H1 (cell line): ENCODE measurements around the gene CCDC15. TPM values are rescaled to one million over a fixed set of nuclear protein-coding genes. Genes with fewer than 3 reads are reported as not detected.

Experiments
- CTCF ChIA-PET: fragments of 300-600 bp; sonication (Branson Sonifier 250); formaldehyde crosslinking; loops from one replicate; lab custom pipeline; 2021; ENCODE audit not compliant: partially characterized antibody; lab: Charles Lee
- POLR2A ChIA-PET: fragments of 300-600 bp; sonication (Branson Sonifier 250); formaldehyde crosslinking; loops from one replicate; lab custom pipeline; 2021; ENCODE audit warnings: inconsistent platforms; ENCODE audit not compliant: partially characterized antibody; lab: Charles Lee
- DNase-seq, 2 experiments: peaks; one replicate each; pipeline versions ENCODE4 v3.0.0 to v3.0.0-alpha.2; 2010 to 2022; ENCODE audit warnings: low spot score in 2 of 2, low read depth in 1 of 2, mixed read lengths in 1 of 2
- FAIRE-seq: peaks from 2 replicates; lab custom pipeline; 2011; peaks lifted over from hg19 to GRCh38; lab: Jason Lieb, UNC
- H2AFZ ChIP-seq: 2 replicates; pipeline ENCODE4 v1.8.1; 2012; ENCODE audit warnings: low read length, inconsistent platforms
- H2AK5ac ChIP-seq: 2 replicates; pipeline ENCODE4 v1.6.1; 2013; ENCODE audit warnings: low read depth, low read length
- H2BK120ac ChIP-seq: replicated peaks from 2 replicates; pipeline ENCODE3; 2013; ENCODE audit warnings: low read depth, low read length, inconsistent platforms
- H2BK12ac ChIP-seq: 2 replicates; pipeline ENCODE4 v1.6.1; 2013; ENCODE audit warnings: low read depth, low read length
- H2BK15ac ChIP-seq: 2 replicates; pipeline ENCODE4 v1.6.1; 2013; ENCODE audit warnings: low read length
- H2BK20ac ChIP-seq: 2 replicates; pipeline ENCODE4 v1.6.1; 2013; ENCODE audit warnings: low read length
- H2BK5ac ChIP-seq: 2 replicates; pipeline ENCODE4 v1.6.1; 2013; ENCODE audit warnings: low read depth, low read length
- H3K14ac ChIP-seq: 2 replicates; pipeline ENCODE4 v1.6.1; 2013; ENCODE audit warnings: inconsistent platforms; ENCODE audit not compliant: insufficient read length
- H3K18ac ChIP-seq: 2 replicates; pipeline ENCODE4 v1.6.1; 2013; ENCODE audit warnings: low read length; ENCODE audit errors: extremely low read depth
- H3K23ac ChIP-seq: 2 replicates; pipeline ENCODE4 v1.6.1; 2013; ENCODE audit warnings: inconsistent platforms; ENCODE audit not compliant: insufficient read length
- H3K23me2 ChIP-seq: 2 replicates; pipeline ENCODE4 v1.6.1; 2013; ENCODE audit warnings: low read depth, low read length
- H3K27ac ChIP-seq: 2 replicates; pipeline ENCODE4 v1.6.1; 2011; ENCODE audit warnings: low read depth, low read length, inconsistent platforms
- H3K27me3 ChIP-seq, 4 experiments: replicated peaks in 1 of 4; 1 replicate in 1 of 4; 2 replicates in 3 of 4; pipeline versions ENCODE4 v1.6.1 to v1.8.1; 2011 to 2013; ENCODE audit warnings: low read length in 3 of 4, mild to moderate bottlenecking in 3 of 4, inconsistent platforms in 2 of 4, mixed read lengths in 2 of 4, moderate library complexity in 1 of 4; ENCODE audit not compliant: control insufficient read depth in 3 of 4, insufficient read depth in 3 of 4; ENCODE audit errors: extremely low read depth in 1 of 4
- H3K36me3 ChIP-seq, 4 experiments: 2 replicates each; pipeline versions ENCODE4 v1.6.1 to v1.8.1; 2011 to 2013; ENCODE audit warnings: mild to moderate bottlenecking in 4 of 4, low read length in 3 of 4, moderate library complexity in 2 of 4, control low read depth in 1 of 4, inconsistent platforms in 1 of 4; ENCODE audit not compliant: insufficient read depth in 4 of 4, control insufficient read depth in 2 of 4
- H3K4ac ChIP-seq: replicated peaks from 2 replicates; pipeline ENCODE3; 2013; ENCODE audit warnings: low read length, low read depth, mixed read lengths, inconsistent platforms; ENCODE audit not compliant: insufficient read length
- H3K4me1 ChIP-seq, 4 experiments: replicated peaks in 1 of 4; 1 replicate in 1 of 4; 2 replicates in 3 of 4; pipeline versions ENCODE4 v1.6.1 to v1.8.1; 2011 to 2013; ENCODE audit warnings: low read length in 3 of 4, inconsistent platforms in 2 of 4, mixed read lengths in 1 of 4; ENCODE audit not compliant: insufficient read depth in 4 of 4, control insufficient read depth in 3 of 4
- H3K4me2 ChIP-seq, 2 experiments: 2 replicates each; pipeline versions ENCODE4 v1.6.1 to v1.8.1; 2011 to 2013; ENCODE audit warnings: low read depth in 2 of 2, low read length in 2 of 2, control low read depth in 1 of 2, inconsistent platforms in 1 of 2, mild to moderate bottlenecking in 1 of 2; ENCODE audit not compliant: insufficient read depth in 1 of 2
- H3K4me3 ChIP-seq, 4 experiments: fragments of 200-600, 300-600 bp in 1 of 4; sonication (generic), shearing (Covaris generic), sonication (Bioruptor Twin) in 1 of 4; 2 replicates each; pipeline versions ENCODE4 v1.5.1 to v1.8.1; 2011 to 2016; ENCODE audit warnings: low read length in 4 of 4, low read depth in 3 of 4, control low read depth in 2 of 4, inconsistent platforms in 2 of 4, mild to moderate bottlenecking in 2 of 4, mixed read lengths in 1 of 4, moderate library complexity in 1 of 4; ENCODE audit not compliant: insufficient read depth in 2 of 4; ENCODE audit errors: extremely low read depth in 1 of 4
- H3K56ac ChIP-seq: replicated peaks from 2 replicates; pipeline ENCODE3; 2013; ENCODE audit warnings: low read depth, mild to moderate bottlenecking, mixed read lengths, low read length, inconsistent platforms; ENCODE audit not compliant: insufficient read length
- H3K79me1 ChIP-seq: 2 replicates; pipeline ENCODE4 v1.6.1; 2013; ENCODE audit warnings: low read depth, low read length, control low read depth
- H3K79me2 ChIP-seq, 2 experiments: 2 replicates each; pipeline versions ENCODE4 v1.6.1 to v1.8.1; 2012 to 2013; ENCODE audit warnings: low read length in 2 of 2, mild to moderate bottlenecking in 2 of 2, inconsistent platforms in 1 of 2; ENCODE audit not compliant: insufficient read depth in 2 of 2, control insufficient read depth in 1 of 2
- H3K9ac ChIP-seq, 4 experiments: replicated peaks in 1 of 4; 1 replicate in 1 of 4; 2 replicates in 3 of 4; pipeline versions ENCODE4 v1.6.1 to v1.8.1; 2011 to 2013; ENCODE audit warnings: low read depth in 3 of 4, low read length in 3 of 4, control low read depth in 2 of 4, mild to moderate bottlenecking in 2 of 4, moderate library complexity in 2 of 4, inconsistent platforms in 1 of 4; ENCODE audit errors: extremely low read depth in 1 of 4
- H3K9me3 ChIP-seq, 2 experiments: 2 replicates each; pipeline versions ENCODE4 v1.6.1 to v1.8.1; 2012 to 2013; ENCODE audit warnings: mild to moderate bottlenecking in 2 of 2, moderate library complexity in 2 of 2, control low read depth in 1 of 2, inconsistent platforms in 1 of 2, low read depth in 1 of 2, low read length in 1 of 2, mixed read lengths in 1 of 2; ENCODE audit not compliant: insufficient read depth in 2 of 2
- H4K20me1 ChIP-seq, 2 experiments: replicated peaks in 1 of 2; 2 replicates each; pipeline versions ENCODE3 to v1.8.1; 2011 to 2013; ENCODE audit warnings: inconsistent platforms in 2 of 2, low read length in 2 of 2, mild to moderate bottlenecking in 1 of 2; ENCODE audit not compliant: insufficient read depth in 2 of 2, control insufficient read depth in 1 of 2
- H4K5ac ChIP-seq: 2 replicates; pipeline ENCODE4 v1.6.1; 2013; ENCODE audit warnings: low read length, low read depth, mixed read lengths, inconsistent platforms; ENCODE audit not compliant: insufficient read length
- H4K8ac ChIP-seq: 2 replicates; pipeline ENCODE4 v1.8.0; 2013; ENCODE audit warnings: mild to moderate bottlenecking, moderate library complexity, low read length, inconsistent platforms; ENCODE audit not compliant: insufficient read depth; ENCODE audit errors: extremely low read depth
- H4K91ac ChIP-seq: replicated peaks from 2 replicates; pipeline ENCODE3; 2013; ENCODE audit warnings: low read length, mixed read lengths, inconsistent platforms; ENCODE audit not compliant: insufficient read length
- CHD1 ChIP-seq: IDR thresholded peaks from 2 replicates; pipeline ENCODE4 v1.6.1; 2012; ENCODE audit warnings: low read depth, low read length, improper control_type of control experiment
- TBP ChIP-seq: IDR thresholded peaks from 2 replicates; pipeline ENCODE4 v1.6.1; 2011; ENCODE audit warnings: low read depth, low read length, improper control_type of control experiment
- USF2 ChIP-seq: IDR thresholded peaks from 2 replicates; pipeline ENCODE4 v1.6.1; 2011; ENCODE audit warnings: low read length, improper control_type of control experiment
- WGBS, 2 experiments: shearing (Covaris generic) in 1 of 2; methylation state at CpG; one replicate each; pipeline versions ENCODE4 v1.1.6 to v1.1.7; 2013 to 2015; ENCODE audit warnings: low lambda C conversion rate in 2 of 2, mixed read lengths in 2 of 2, inconsistent platforms in 1 of 2, low coverage in 1 of 2, missing lambda C conversion rate in 1 of 2; ENCODE audit not compliant: insufficient replicate concordance in 2 of 2, insufficient coverage in 1 of 2, insufficient read length in 1 of 2; ENCODE audit errors: extremely low coverage in 1 of 2, missing lambda C conversion rate in 1 of 2; 5-methylcytosine and 5-hydroxymethylcytosine counted together
- polyA plus RNA-seq, 7 experiments: library from polyadenylated mRNA; depleted of rRNA in 3 of 7; stranded (reverse) in 5 of 7; unstranded in 2 of 7; fragments of >200 nt in 5 of 7; fragments of 200-250 nt in 2 of 7; gene quantifications; 1 replicate in 5 of 7; 2 replicates in 1 of 7; 4 replicates in 1 of 7; pipeline versions ENCODE4 v1.2.1 to v1.2.3, GENCODE V29; 2011 to 2013; ENCODE audit warnings: missing spikeins in 2 of 7, mixed read lengths in 2 of 7
- total RNA-seq: library from RNA; stranded (reverse); fragmentation: NEBNext Ultra II Directional; extraction: Animal tissue kit (Norgen Biotek cat#: 25700); gene quantifications from 2 replicates; pipeline ENCODE4 v1.2.1, GENCODE V29; 2021

CCDC15 gene
- total and polyA plus RNA-seq, 2 of the 8 experiments (the other 6 are each of a cell fraction or from before 2014, with no cell fraction given) = 1.5 to 3.1 TPM

GRCh38 chr11:124984512-124984854 lies 30.5 kb downstream of the CCDC15 start:
- Histone ChIP-seq H2BK15ac (no peak overlapping the region), H2AFZ (no peak overlapping the region), H3K4ac (no peak overlapping the region), H3K14ac (no peak overlapping the region), H3K23me2 (no peaks in the 10 kb centered on the region), H3K4me1 (no peaks in the 10 kb centered on the region), H2BK12ac (no peak overlapping the region), H3K27me3 (no peaks in the 10 kb centered on the region), H3K79me2 (no peaks in the 10 kb centered on the region), H3K9me3 (no peaks in the 10 kb centered on the region), H3K23ac (no peak overlapping the region), H3K56ac (no peak overlapping the region), H3K4me3 (no peak overlapping the region), H2BK5ac (no peak overlapping the region), H4K5ac (no peak overlapping the region), H4K20me1 (no peaks in the 10 kb centered on the region), H2AK5ac (no peak overlapping the region), H2BK120ac (no peak overlapping the region), H3K27ac (no peak overlapping the region), H3K9ac (no peak overlapping the region), H3K36me3 (peaks cover 0 to 2% (median 0%) of the 10 kb centered on the region in 4 experiments; a peak in 1 of 8 replicates), H3K79me1 (no peaks in the 10 kb centered on the region), H3K18ac (no peak overlapping the region), H2BK20ac (no peak overlapping the region), H3K4me2 (no peak overlapping the region), H4K8ac (peak overlapping the region; percentile 3; the same call in 1 of the 2 replicates), H4K91ac (no peak overlapping the region)
- no peak for TF ChIP-seq TBP
- no peak for TF ChIP-seq CHD1
- no peak for TF ChIP-seq USF2
- ChIA-PET CTCF (no interaction called here), POLR2A (no interaction called here)
- FAIRE-seq (no peak), DNase-seq (no peak)
- WGBS, 2 experiments = 81% methylated on average over 3 of the region's 3 CpGs; no CpG with 5 or more reads in 1 of the 2 experiments
